ENCODE results near the gene PHLDB2. TPM values are rescaled to one million over a fixed set of nuclear protein-coding genes. Genes with fewer than 3 reads are reported as not detected.

The PHLDB2 gene
- total and polyA plus RNA-seq, 2 of the 13 experiments (the other 11 are each of a cell fraction or from before 2014, with no cell fraction given): 8.4 to 23.6 TPM

- TF ChIP-seq TFDP2 (CRISPR knock-in tag; IDR thresholded peaks at IDR 0.05): peak; percentile 76
- no peak for TF ChIP-seq ATAD3A (CRISPR knock-in tag; IDR thresholded peaks at IDR 0.05)
- TF ChIP-seq ASH2L (IDR thresholded peaks at IDR 0.05; ENCODE audit: insufficient read length, low read depth, low read length): peak; percentile 97
- no peak for TF ChIP-seq JUN (CRISPR knock-in tag; IDR thresholded peaks at IDR 0.05)
- 0 out of 2 replicates have a peak, but pooled peaks have one; percentile 53 for TF ChIP-seq MED13 (CRISPR knock-in tag; IDR thresholded peaks at IDR 0.05)
- no peak for TF ChIP-seq TCF7 (IDR thresholded peaks at IDR 0.05; ENCODE audit: low read depth)
- peak; percentile 100 for TF ChIP-seq HNRNPLL (IDR thresholded peaks at IDR 0.05; ENCODE audit: low read depth, low read length, poor library complexity, severe bottlenecking)
- TF ChIP-seq SKIL (CRISPR knock-in tag; IDR thresholded peaks at IDR 0.05; ENCODE audit: borderline replicate concordance): 0 out of 2 replicates have a peak, but pooled peaks have one; percentile 42
- no peak; the same call in 1 of the 2 replicates for TF ChIP-seq ZFYVE20 (CRISPR knock-in tag; IDR thresholded peaks at IDR 0.05; ENCODE audit: borderline replicate concordance, low read depth)
- TF ChIP-seq IKZF1 (IDR thresholded peaks at IDR 0.05): no peak
- 0 out of 2 replicates have a peak, but pooled peaks have one; percentile 16 for TF ChIP-seq ZHX1 (CRISPR knock-in tag; IDR thresholded peaks at IDR 0.05; ENCODE audit: low read depth)
- peak; percentile 95 for TF ChIP-seq ZNF891 (CRISPR knock-in tag; IDR thresholded peaks at IDR 0.05)
- no peak for TF ChIP-seq NR2F2 (IDR thresholded peaks at IDR 0.05; ENCODE audit: borderline replicate concordance, low read depth)
- no peak; the same call in 1 of the 2 replicates for TF ChIP-seq ZNF816 (CRISPR knock-in tag; IDR thresholded peaks at IDR 0.05; ENCODE audit: borderline replicate concordance)
- no peak for TF ChIP-seq GFI1 (CRISPR knock-in tag; IDR thresholded peaks at IDR 0.05; ENCODE audit: borderline replicate concordance)
- peak; percentile 96 for TF ChIP-seq PHF8 (CRISPR knock-in tag; IDR thresholded peaks at IDR 0.05)
- TF ChIP-seq ZNF577 (CRISPR knock-in tag; IDR thresholded peaks at IDR 0.05; ENCODE audit: borderline replicate concordance, low read depth): no peak
- no peak for TF ChIP-seq HNF4G (IDR thresholded peaks at IDR 0.05; ENCODE audit: borderline replicate concordance, low read depth, low read length)
- no peak; the same call in 1 of the 2 replicates for TF ChIP-seq HNF4G (CRISPR knock-in tag; IDR thresholded peaks at IDR 0.05; ENCODE audit: borderline replicate concordance, low read depth)
- no peak for TF ChIP-seq ATF5 (CRISPR knock-in tag; IDR thresholded peaks at IDR 0.05; ENCODE audit: low read depth)
- no peak for TF ChIP-seq TBP (CRISPR knock-in tag; IDR thresholded peaks at IDR 0.05)
- TF ChIP-seq ZNF253 (CRISPR knock-in tag; IDR thresholded peaks at IDR 0.05; ENCODE audit: borderline replicate concordance): no peak
- TF ChIP-seq STAT5B (CRISPR knock-in tag; IDR thresholded peaks at IDR 0.05): no peak
Observed at GRCh38 chr3:111978583-111979433, 119.7 kb downstream of the PHLDB2 start, which contains the start of gene ABHD10 (continued).
